ENCODE data around the gene CKAP2L.

DNA sequence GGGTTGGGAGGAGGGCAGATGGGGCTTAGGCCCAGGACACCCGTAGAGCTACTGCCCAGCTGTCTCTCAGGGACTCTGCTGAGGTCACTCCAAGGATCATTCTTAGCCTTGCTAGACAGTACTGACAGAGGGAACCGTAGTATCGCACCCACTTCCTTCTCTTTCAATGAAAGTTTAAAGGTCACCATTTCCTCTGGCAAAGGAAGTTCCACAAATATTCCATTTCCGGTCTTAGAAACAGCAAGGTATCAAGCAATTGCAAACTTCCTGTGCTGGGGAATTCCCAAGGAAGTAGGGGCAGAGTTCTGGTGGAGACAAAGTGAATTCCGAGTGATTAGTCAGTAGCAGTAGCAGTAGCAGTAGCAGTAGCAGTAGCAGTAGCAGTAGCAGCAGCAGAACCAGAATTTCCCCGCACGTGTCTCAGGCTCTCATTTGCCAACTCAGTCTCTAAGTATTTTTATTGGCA is 47.5 kb upstream of the CKAP2L start:
- TF ChIP-seq, protein P1, sequence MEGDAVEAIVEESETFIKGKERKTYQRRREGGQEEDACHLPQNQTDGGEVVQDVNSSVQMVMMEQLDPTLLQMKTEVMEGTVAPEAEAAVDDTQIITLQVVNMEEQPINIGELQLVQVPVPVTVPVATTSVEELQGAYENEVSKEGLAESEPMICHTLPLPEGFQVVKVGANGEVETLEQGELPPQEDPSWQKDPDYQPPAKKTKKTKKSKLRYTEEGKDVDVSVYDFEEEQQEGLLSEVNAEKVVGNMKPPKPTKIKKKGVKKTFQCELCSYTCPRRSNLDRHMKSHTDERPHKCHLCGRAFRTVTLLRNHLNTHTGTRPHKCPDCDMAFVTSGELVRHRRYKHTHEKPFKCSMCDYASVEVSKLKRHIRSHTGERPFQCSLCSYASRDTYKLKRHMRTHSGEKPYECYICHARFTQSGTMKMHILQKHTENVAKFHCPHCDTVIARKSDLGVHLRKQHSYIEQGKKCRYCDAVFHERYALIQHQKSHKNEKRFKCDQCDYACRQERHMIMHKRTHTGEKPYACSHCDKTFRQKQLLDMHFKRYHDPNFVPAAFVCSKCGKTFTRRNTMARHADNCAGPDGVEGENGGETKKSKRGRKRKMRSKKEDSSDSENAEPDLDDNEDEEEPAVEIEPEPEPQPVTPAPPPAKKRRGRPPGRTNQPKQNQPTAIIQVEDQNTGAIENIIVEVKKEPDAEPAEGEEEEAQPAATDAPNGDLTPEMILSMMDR (conservative IDR thresholded peaks at IDR 0.05; ENCODE audit: low read depth in 2 of 2): no peak
- TF ChIP-seq, protein P2, sequence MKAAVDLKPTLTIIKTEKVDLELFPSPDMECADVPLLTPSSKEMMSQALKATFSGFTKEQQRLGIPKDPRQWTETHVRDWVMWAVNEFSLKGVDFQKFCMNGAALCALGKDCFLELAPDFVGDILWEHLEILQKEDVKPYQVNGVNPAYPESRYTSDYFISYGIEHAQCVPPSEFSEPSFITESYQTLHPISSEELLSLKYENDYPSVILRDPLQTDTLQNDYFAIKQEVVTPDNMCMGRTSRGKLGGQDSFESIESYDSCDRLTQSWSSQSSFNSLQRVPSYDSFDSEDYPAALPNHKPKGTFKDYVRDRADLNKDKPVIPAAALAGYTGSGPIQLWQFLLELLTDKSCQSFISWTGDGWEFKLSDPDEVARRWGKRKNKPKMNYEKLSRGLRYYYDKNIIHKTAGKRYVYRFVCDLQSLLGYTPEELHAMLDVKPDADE (IDR thresholded peaks at IDR 0.05): no peak
- TF ChIP-seq EZH2 (IDR thresholded peaks at IDR 0.05; ENCODE audit: low read depth, unreplicated experiment) (no peak), CREB1 (CRISPR knock-in tag; IDR thresholded peaks at IDR 0.05; ENCODE audit: low read depth) (no peak), EZH2phosphoT487 (IDR thresholded peaks at IDR 0.05; ENCODE audit: unreplicated experiment) (no peak)
- TF ChIP-seq, protein P3, sequence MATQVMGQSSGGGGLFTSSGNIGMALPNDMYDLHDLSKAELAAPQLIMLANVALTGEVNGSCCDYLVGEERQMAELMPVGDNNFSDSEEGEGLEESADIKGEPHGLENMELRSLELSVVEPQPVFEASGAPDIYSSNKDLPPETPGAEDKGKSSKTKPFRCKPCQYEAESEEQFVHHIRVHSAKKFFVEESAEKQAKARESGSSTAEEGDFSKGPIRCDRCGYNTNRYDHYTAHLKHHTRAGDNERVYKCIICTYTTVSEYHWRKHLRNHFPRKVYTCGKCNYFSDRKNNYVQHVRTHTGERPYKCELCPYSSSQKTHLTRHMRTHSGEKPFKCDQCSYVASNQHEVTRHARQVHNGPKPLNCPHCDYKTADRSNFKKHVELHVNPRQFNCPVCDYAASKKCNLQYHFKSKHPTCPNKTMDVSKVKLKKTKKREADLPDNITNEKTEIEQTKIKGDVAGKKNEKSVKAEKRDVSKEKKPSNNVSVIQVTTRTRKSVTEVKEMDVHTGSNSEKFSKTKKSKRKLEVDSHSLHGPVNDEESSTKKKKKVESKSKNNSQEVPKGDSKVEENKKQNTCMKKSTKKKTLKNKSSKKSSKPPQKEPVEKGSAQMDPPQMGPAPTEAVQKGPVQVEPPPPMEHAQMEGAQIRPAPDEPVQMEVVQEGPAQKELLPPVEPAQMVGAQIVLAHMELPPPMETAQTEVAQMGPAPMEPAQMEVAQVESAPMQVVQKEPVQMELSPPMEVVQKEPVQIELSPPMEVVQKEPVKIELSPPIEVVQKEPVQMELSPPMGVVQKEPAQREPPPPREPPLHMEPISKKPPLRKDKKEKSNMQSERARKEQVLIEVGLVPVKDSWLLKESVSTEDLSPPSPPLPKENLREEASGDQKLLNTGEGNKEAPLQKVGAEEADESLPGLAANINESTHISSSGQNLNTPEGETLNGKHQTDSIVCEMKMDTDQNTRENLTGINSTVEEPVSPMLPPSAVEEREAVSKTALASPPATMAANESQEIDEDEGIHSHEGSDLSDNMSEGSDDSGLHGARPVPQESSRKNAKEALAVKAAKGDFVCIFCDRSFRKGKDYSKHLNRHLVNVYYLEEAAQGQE (IDR thresholded peaks at IDR 0.05; ENCODE audit: unreplicated experiment): no peak

All from GM23338 (cell line).